Skeletal muscle satellite cell (primary cell): ENCODE results near the gene CETN2.
"Not testable (repeated sequence)": the region's sequence is repeated elsewhere in the genome, so short reads cannot be mapped to it uniquely, and the experiment has no call there.

Experiments used
- H3K27me3 ChIP-seq: 2 replicates; pipeline ENCODE4 v1.7.0; 2013; ENCODE audit warnings: low read length; ENCODE audit not compliant: control insufficient read depth, insufficient read depth
- H3K36me3 ChIP-seq: 2 replicates; pipeline ENCODE4 v1.7.0; 2013; ENCODE audit warnings: mild to moderate bottlenecking, control low read depth, low read length; ENCODE audit not compliant: insufficient read depth
- H3K4me1 ChIP-seq: 2 replicates; pipeline ENCODE4 v1.7.0; 2013; ENCODE audit warnings: low read length; ENCODE audit not compliant: control insufficient read depth, insufficient read depth
- H3K4me2 ChIP-seq: 2 replicates; pipeline ENCODE4 v1.7.0; 2013; ENCODE audit warnings: mild to moderate bottlenecking, low read length
- H3K4me3 ChIP-seq: 2 replicates; pipeline ENCODE4 v1.7.0; 2013; ENCODE audit warnings: low read length
- H3K9ac ChIP-seq: 2 replicates; pipeline ENCODE4 v1.7.0; 2013; ENCODE audit warnings: mild to moderate bottlenecking, low read depth, low read length, moderate library complexity
- H3K9me3 ChIP-seq: replicated peaks from 2 replicates; pipeline ENCODE4 v1.7.0; 2013; ENCODE audit warnings: mild to moderate bottlenecking, control low read depth, low read length

Gene CETN2

DNA sequence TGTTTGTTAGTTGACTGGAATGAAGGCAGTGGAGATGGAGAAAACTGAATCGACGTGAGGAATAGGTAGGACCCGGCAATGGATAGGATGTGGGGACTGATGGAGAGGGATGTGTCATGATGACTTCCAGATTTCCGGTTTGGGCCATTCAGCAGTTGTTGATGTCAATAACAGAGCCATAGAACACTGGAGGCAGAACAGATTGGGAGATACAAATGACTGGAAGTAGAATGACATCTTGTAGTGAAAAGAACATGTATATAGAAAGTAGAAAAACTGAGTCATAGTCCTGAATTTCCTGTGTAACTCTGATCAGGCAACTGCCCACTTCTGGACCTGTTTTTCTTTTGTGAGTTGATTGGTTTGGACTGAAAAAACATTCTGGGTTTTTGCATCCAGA is 24.5 kb downstream of the CETN2 start:
- Histone ChIP-seq H3K4me1 (no peaks in the 10 kb centered on the region), H3K9me3 (no peaks in the 10 kb centered on the region), H3K27me3 (no peaks in the 10 kb centered on the region), H3K4me3 (no peak overlapping the region), H3K4me2 (no peak overlapping the region), H3K36me3 (no peaks in the 10 kb centered on the region), H3K9ac (no peak overlapping the region)

GRCh38 chrX:152798945-152799344 is 31.6 kb downstream of the CETN2 start:
- Histone ChIP-seq H3K9me3 (no peaks in the 10 kb centered on the region), H3K36me3 (no peaks in the 10 kb centered on the region), H3K9ac (no peak overlapping the region), H3K4me1 (no peaks in the 10 kb centered on the region), H3K4me2 (no peak overlapping the region), H3K27me3 (no peaks in the 10 kb centered on the region), H3K4me3 (no peak overlapping the region)

GRCh38 chrX:152787062-152787461 is 43.5 kb downstream of the CETN2 start:
- H3K4me3 ChIP-seq, H3K4me1 ChIP-seq, H3K36me3 ChIP-seq, H3K27me3 ChIP-seq, H3K4me2 ChIP-seq, H3K9me3 ChIP-seq, H3K9ac ChIP-seq: not testable (repeated sequence)
